Psoas muscle (tissue), 8 donors: ENCODE data around the gene RAB31. TPM values are rescaled to one million over a fixed set of nuclear protein-coding genes. Genes with fewer than 3 reads are reported as not detected.

ENCODE experiments used
- ATAC-seq, 4 donors: fragments of 200-7000 bp; cut with Tn5 transposase; one replicate each; pipeline ENCODE4 v1.9.1; 2020; ENCODE audit warnings: moderate library complexity in 3 of 4, mild to moderate bottlenecking in 2 of 4
- DNase-seq, 2 donors: peaks; one replicate each; pipeline ENCODE4 v3.0.0-alpha.2; 2020
- H3K27ac ChIP-seq: fragments of 200-600 bp; one replicate; pipeline ENCODE4 v1.8.0; 2022
- H3K27me3 ChIP-seq, 3 donors: fragments of 200-600 bp in 1 of 3; one replicate each; pipeline versions ENCODE4 v1.6.1 to v1.8.0; 2013 to 2022; ENCODE audit warnings: low read length in 2 of 3, mild to moderate bottlenecking in 2 of 3, moderate library complexity in 1 of 3; ENCODE audit not compliant: insufficient read depth in 3 of 3
- H3K36me3 ChIP-seq, 2 donors: fragments of 200-600 bp in 1 of 2; one replicate each; pipeline versions ENCODE4 v1.6.1 to v1.8.0; 2013 to 2022; ENCODE audit warnings: low read depth in 1 of 2, mild to moderate bottlenecking in 1 of 2, moderate library complexity in 1 of 2; ENCODE audit not compliant: insufficient read depth in 1 of 2
- H3K4me1 ChIP-seq: fragments of 200-600 bp; one replicate; pipeline ENCODE4 v1.8.0; 2022
- H3K4me3 ChIP-seq: fragments of 200-600 bp; one replicate; pipeline ENCODE4 v1.8.0; 2022; ENCODE audit warnings: mild to moderate bottlenecking
- H3K9me3 ChIP-seq: fragments of 200-600 bp; one replicate; pipeline ENCODE4 v1.8.0; 2022
- CTCF ChIP-seq: fragments of 200-600 bp; IDR thresholded peaks from one replicate; pipeline ENCODE4 v1.8.0; 2022; ENCODE audit warnings: antibody characterized with exemption
- WGBS, 3 donors: extraction: QIAGEN DNeasy Blood & Tissue Kit; methylation state at CpG; one replicate each; pipeline versions ENCODE4 v1.1.6 to v1.1.7; 2013; 5-methylcytosine and 5-hydroxymethylcytosine counted together
- intact Hi-C, 2 donors: fragments of 100-400 bp; cut with DNase I; formaldehyde crosslinking; loops; one replicate each; pipeline versions ENCODE4 v1.11.0 to v1.14.2; 2022
- polyA plus RNA-seq, 3 donors: library from polyadenylated mRNA; stranded (reverse); fragments of 200-250 nt; gene quantifications; one replicate each; pipeline ENCODE4 v1.2.3, GENCODE V29; 2013
- total RNA-seq, 4 donors: library from RNA; stranded (reverse); fragmentation: NEBNext Ultra II Directional in 2 of 4; extraction: Animal tissue kit (Norgen Biotek cat#: 25700) in 2 of 4; gene quantifications; one replicate each; pipeline versions ENCODE4 v1.2.1 to v1.2.4, GENCODE V29; 2021 to 2023
- donor health status: healthy with polysubstance abuse.
- donor health status: DM: no; HTN: no; CAD: no; lungs with moderate emphysema.
- donor health status: Bipolar disorder and iron deficiency.
- donor health status: healthy.
- donor health status: DM: yes; HTN: yes; CAD: no.
- donor health status: DM: no; HTN: no; CAD: no.
- donor health status: DM: no; HTN: no; CAD: no.
- donor health status: DM: yes; HTN: yes; CAD: no.

RAB31 gene
- total and polyA plus RNA-seq, 7 donors, result 2.2 to 8.9 (median 5.3) TPM

GRCh38 chr18:9828506-9829396, 120.7 kb downstream of the RAB31 start:
- ATAC-seq (no peak), DNase-seq (no peak)
- H3K4me3 ChIP-seq, result no peak overlapping the region
- 89 to 91% (median 90%) methylated on average over 15 of the region's 15 CpGs for WGBS, 3 donors
- no peaks in the 10 kb centered on the region for H3K36me3 ChIP-seq
- H3K27me3 ChIP-seq, result no peaks in the 10 kb centered on the region
- no peak for TF ChIP-seq CTCF
- no peaks in the 10 kb centered on the region for H3K9me3 ChIP-seq
- no peak overlapping the region for H3K27ac ChIP-seq
- intact Hi-C loops, result no loop called here
- H3K4me1 ChIP-seq, result peaks cover 27% of the 10 kb centered on the region

GRCh38 chr18:9829397-9829712, 121.3 kb downstream of the RAB31 start:
- no peak overlapping the region for H3K4me3 ChIP-seq
- H3K4me1 ChIP-seq, result peaks cover 24% of the 10 kb centered on the region
- H3K27me3 ChIP-seq, result no peaks in the 10 kb centered on the region
- DNase-seq (no peak), ATAC-seq (no peak)
- no peaks in the 10 kb centered on the region for H3K36me3 ChIP-seq
- no peaks in the 10 kb centered on the region for H3K9me3 ChIP-seq
- intact Hi-C loops, result no loop called here
- H3K27ac ChIP-seq, result no peak overlapping the region
- TF ChIP-seq CTCF, result no peak
- 83 to 87% (median 83%) methylated on average over 6 of the region's 6 CpGs for WGBS, 3 donors

GRCh38 chr18:9831036-9831722, 123.1 kb downstream of the RAB31 start:
- 79 to 83% (median 81%) methylated on average over 13 of the region's 13 CpGs for WGBS, 3 donors
- Histone ChIP-seq H3K27me3 (no peaks in the 10 kb centered on the region), H3K27ac (no peak overlapping the region), H3K4me3 (no peak overlapping the region), H3K4me1 (peaks cover 26% of the 10 kb centered on the region), H3K9me3 (no peaks in the 10 kb centered on the region), H3K36me3 (no peaks in the 10 kb centered on the region)
- intact Hi-C loops, result no loop called here
- TF ChIP-seq CTCF, result no peak
- ATAC-seq, result no peak
- no peak for DNase-seq

GRCh38 chr18:9831723-9832199, 123.7 kb downstream of the RAB31 start:
- ATAC-seq (no peak), DNase-seq (no peak)
- no peak for TF ChIP-seq CTCF
- H3K4me1 ChIP-seq, result peaks cover 30% of the 10 kb centered on the region
- H3K4me3 ChIP-seq, result no peak overlapping the region
- intact Hi-C loops, result no loop called here
- H3K9me3 ChIP-seq, result no peaks in the 10 kb centered on the region
- no peaks in the 10 kb centered on the region for H3K36me3 ChIP-seq
- no peak overlapping the region for H3K27ac ChIP-seq
- H3K27me3 ChIP-seq, result no peaks in the 10 kb centered on the region
- WGBS, 3 donors, result 84 to 90% (median 85%) methylated on average over 12 of the region's 12 CpGs
